ENCODE measurements around the gene CASTOR1. TPM values are rescaled to one million over a fixed set of nuclear protein-coding genes. Genes with fewer than 3 reads are reported as not detected.
A peak's percentile ranks its signal among the peaks of the same experiment; 100 is the strongest.

Gene CASTOR1
- total RNA-seq, 6 experiments from 2014 or later, result 4.5 to 8.1 (median 5.7) TPM

- H3K27me3 Mint-ChIP-seq (ENCODE audit: insufficient read depth), result no peaks in the 10 kb centered on the region; the same call in 1 of the 2 replicates
- H3K27ac Mint-ChIP-seq, result peak overlapping the region; percentile 86
- no peaks in the 10 kb centered on the region for H3K9me3 Mint-ChIP-seq
- H3K4me1 Mint-ChIP-seq (ENCODE audit: low read depth), result peaks cover 41% of the 10 kb centered on the region
- H3K4me3 Mint-ChIP-seq, result peak overlapping the region; percentile 87
- peaks cover 11% of the 10 kb centered on the region for H3K36me3 Mint-ChIP-seq (ENCODE audit: low read depth)
- TF ChIP-seq CTCF (IDR thresholded peaks at IDR 0.05), result no peak
- DNase-seq, result no peak
Observed at GRCh38 chr22:30324014-30324730, 34.9 kb upstream of the CASTOR1 start.

DNA sequence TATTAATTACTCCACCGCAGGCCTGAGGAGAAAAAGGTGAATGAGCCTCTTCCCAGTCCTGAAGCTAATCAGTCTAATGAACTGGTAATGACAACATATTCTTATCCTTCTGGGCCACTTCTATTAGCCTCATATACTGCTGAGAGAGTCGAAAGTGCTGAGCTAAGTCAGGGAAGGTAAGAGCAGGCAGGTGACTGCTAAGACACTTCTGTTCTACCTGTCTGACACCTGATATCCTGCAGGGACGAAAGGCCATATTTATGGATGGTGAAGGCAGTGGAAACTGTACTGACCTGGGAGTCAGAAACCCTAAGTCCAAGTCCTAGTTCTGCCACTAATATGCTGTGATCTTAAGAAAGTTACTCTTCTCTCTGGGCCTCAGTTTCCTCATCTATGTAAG is 33.9 kb upstream of the CASTOR1 start:
- Mint-ChIP-seq H3K36me3 (ENCODE audit: low read depth) (peaks cover 20% of the 10 kb centered on the region), H3K4me1 (ENCODE audit: low read depth) (peaks cover 41% of the 10 kb centered on the region), H3K9me3 (no peaks in the 10 kb centered on the region), H3K4me3 (no peak overlapping the region), H3K27ac (no peak overlapping the region), H3K27me3 (ENCODE audit: insufficient read depth) (peaks cover under 1% of the 10 kb centered on the region; the same call in 1 of the 2 replicates)
- TF ChIP-seq CTCF (IDR thresholded peaks at IDR 0.05), result no peak
- no peak for DNase-seq

- Mint-ChIP-seq H3K9me3 (no peaks in the 10 kb centered on the region), H3K36me3 (ENCODE audit: low read depth) (peaks cover 20% of the 10 kb centered on the region), H3K27ac (no peak overlapping the region), H3K27me3 (ENCODE audit: insufficient read depth) (peaks cover 2% of the 10 kb centered on the region; the same call in 1 of the 2 replicates), H3K4me1 (ENCODE audit: low read depth) (peaks cover 36% of the 10 kb centered on the region), H3K4me3 (no peak overlapping the region)
- no peak for TF ChIP-seq CTCF (IDR thresholded peaks at IDR 0.05)
- DNase-seq, result no peak
Observed at GRCh38 chr22:30321461-30321860, 32.2 kb upstream of the CASTOR1 start.

DNA sequence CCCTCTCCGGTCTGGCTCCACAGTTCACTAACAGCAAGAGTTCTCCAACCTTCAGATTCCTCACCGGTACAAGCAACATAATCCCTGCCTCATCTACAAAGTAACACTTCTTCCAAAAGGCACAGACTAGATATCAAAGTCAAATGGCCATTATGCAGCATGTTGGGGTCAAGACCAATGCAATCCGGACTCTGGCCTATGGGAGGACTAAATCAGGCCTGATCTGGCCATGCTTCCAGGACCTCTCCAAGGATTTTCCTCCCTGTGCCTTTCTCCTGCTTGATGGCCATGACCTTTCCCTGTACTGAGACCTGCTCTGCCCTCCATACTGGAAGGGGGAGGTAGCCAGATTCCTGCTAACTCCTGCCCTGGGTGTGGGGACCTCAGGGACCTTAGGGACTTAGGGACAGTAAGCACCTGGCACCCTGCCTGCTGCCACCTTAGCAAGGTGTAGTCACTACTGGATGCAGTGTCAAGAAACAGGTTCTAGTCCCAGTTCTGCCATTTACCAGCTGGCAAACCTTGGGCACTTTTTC is 30.8 kb upstream of the CASTOR1 start:
- no peak for TF ChIP-seq CTCF (IDR thresholded peaks at IDR 0.05)
- no peak for DNase-seq
- peaks cover 40% of the 10 kb centered on the region for H3K4me1 Mint-ChIP-seq (ENCODE audit: low read depth)
- peaks cover 24% of the 10 kb centered on the region for H3K36me3 Mint-ChIP-seq (ENCODE audit: low read depth)
- H3K27me3 Mint-ChIP-seq (ENCODE audit: insufficient read depth), result peaks cover 2% of the 10 kb centered on the region; the same call in 1 of the 2 replicates
- H3K9me3 Mint-ChIP-seq, result no peaks in the 10 kb centered on the region
- no peak overlapping the region for H3K4me3 Mint-ChIP-seq
- no peak overlapping the region for H3K27ac Mint-ChIP-seq

- peaks cover 2% of the 10 kb centered on the region; the same call in 1 of the 2 replicates for H3K27me3 Mint-ChIP-seq (ENCODE audit: insufficient read depth)
- H3K36me3 Mint-ChIP-seq (ENCODE audit: low read depth), result peaks cover 24% of the 10 kb centered on the region
- H3K27ac Mint-ChIP-seq, result peak overlapping the region; percentile 11; the same call in 1 of the 2 replicates
- H3K9me3 Mint-ChIP-seq, result no peaks in the 10 kb centered on the region
- no peak for TF ChIP-seq CTCF (IDR thresholded peaks at IDR 0.05)
- no peak overlapping the region for H3K4me3 Mint-ChIP-seq
- peaks cover 40% of the 10 kb centered on the region for H3K4me1 Mint-ChIP-seq (ENCODE audit: low read depth)
- DNase-seq, result no peak
Observed at GRCh38 chr22:30318799-30319419, 29.6 kb upstream of the CASTOR1 start.
